ENCODE measurements around the gene SAG. TPM values are rescaled to one million over a fixed set of nuclear protein-coding genes. Genes with fewer than 3 reads are reported as not detected.

The SAG gene
- total and polyA plus RNA-seq, 3 donors from 2014 or later, result 5.1 to 25.6 (median 10.2) TPM

- Histone ChIP-seq H3K27me3 (no peaks in the 10 kb centered on the region), H3K4me3 (no peak overlapping the region), H3K4me1 (peaks cover 21% of the 10 kb centered on the region), H3K9me3 (no peaks in the 10 kb centered on the region), H3K27ac (peak overlapping the region in 1 of 2 donors; percentile 19), H3K36me3 (ENCODE audit: low read depth, missing control alignments) (no peaks in the 10 kb centered on the region)
- WGBS, 2 donors, result 82 to 95% methylated on average over 13 of the region's 13 CpGs
- TF ChIP-seq POLR2A (IDR thresholded peaks at IDR 0.05), result no peak
- TF ChIP-seq, protein P1, sequence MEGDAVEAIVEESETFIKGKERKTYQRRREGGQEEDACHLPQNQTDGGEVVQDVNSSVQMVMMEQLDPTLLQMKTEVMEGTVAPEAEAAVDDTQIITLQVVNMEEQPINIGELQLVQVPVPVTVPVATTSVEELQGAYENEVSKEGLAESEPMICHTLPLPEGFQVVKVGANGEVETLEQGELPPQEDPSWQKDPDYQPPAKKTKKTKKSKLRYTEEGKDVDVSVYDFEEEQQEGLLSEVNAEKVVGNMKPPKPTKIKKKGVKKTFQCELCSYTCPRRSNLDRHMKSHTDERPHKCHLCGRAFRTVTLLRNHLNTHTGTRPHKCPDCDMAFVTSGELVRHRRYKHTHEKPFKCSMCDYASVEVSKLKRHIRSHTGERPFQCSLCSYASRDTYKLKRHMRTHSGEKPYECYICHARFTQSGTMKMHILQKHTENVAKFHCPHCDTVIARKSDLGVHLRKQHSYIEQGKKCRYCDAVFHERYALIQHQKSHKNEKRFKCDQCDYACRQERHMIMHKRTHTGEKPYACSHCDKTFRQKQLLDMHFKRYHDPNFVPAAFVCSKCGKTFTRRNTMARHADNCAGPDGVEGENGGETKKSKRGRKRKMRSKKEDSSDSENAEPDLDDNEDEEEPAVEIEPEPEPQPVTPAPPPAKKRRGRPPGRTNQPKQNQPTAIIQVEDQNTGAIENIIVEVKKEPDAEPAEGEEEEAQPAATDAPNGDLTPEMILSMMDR (IDR thresholded peaks at IDR 0.05), result no peak
- DNase-seq, result no peak
- intact Hi-C loops (cut with DNase I; ENCODE audit: low total_unique reads), result no loop called here
Observed at GRCh38 chr2:233386382-233387041, 78.9 kb downstream of the SAG start.

GRCh38 chr2:233387225-233387624, 79.6 kb downstream of the SAG start:
- no peaks in the 10 kb centered on the region for H3K36me3 ChIP-seq (ENCODE audit: low read depth, missing control alignments)
- peak overlapping the region; percentile 19 to 73 for H3K27ac ChIP-seq
- DNase-seq, result no peak
- H3K9me3 ChIP-seq, result no peaks in the 10 kb centered on the region
- no peak overlapping the region for H3K4me3 ChIP-seq
- 75 to 82% methylated on average over 13 of the region's 13 CpGs for WGBS, 2 donors
- H3K4me1 ChIP-seq, result peaks cover 21% of the 10 kb centered on the region
- no peak for TF ChIP-seq POLR2A (IDR thresholded peaks at IDR 0.05)
- TF ChIP-seq, protein P1 (IDR thresholded peaks at IDR 0.05), result no peak
- intact Hi-C loops (cut with DNase I; ENCODE audit: low total_unique reads), result no loop called here
- no peaks in the 10 kb centered on the region for H3K27me3 ChIP-seq

GRCh38 chr2:233387667-233388528, 80.3 kb downstream of the SAG start:
- peaks cover 21% of the 10 kb centered on the region for H3K4me1 ChIP-seq
- 30 to 37% methylated on average over 23 to 25 of the region's 25 CpGs for WGBS, 2 donors
- no peak overlapping the region for H3K4me3 ChIP-seq
- intact Hi-C loops (cut with DNase I; ENCODE audit: low total_unique reads), result no loop called here
- peak overlapping the region; percentile 19 to 73 for H3K27ac ChIP-seq
- H3K9me3 ChIP-seq, result no peaks in the 10 kb centered on the region
- TF ChIP-seq, protein P1 (IDR thresholded peaks at IDR 0.05), result no peak
- no peak for TF ChIP-seq POLR2A (IDR thresholded peaks at IDR 0.05)
- DNase-seq, result peak; percentile 90
- H3K27me3 ChIP-seq, result no peaks in the 10 kb centered on the region
- H3K36me3 ChIP-seq (ENCODE audit: low read depth, missing control alignments), result no peaks in the 10 kb centered on the region

GRCh38 chr2:233389601-233390125, 82.0 kb downstream of the SAG start:
- intact Hi-C loops (cut with DNase I; ENCODE audit: low total_unique reads), result no loop called here
- H3K27ac ChIP-seq, result no peak overlapping the region
- H3K36me3 ChIP-seq (ENCODE audit: low read depth, missing control alignments), result no peaks in the 10 kb centered on the region
- DNase-seq, result no peak
- no peak overlapping the region for H3K4me3 ChIP-seq
- TF ChIP-seq, protein P1 (IDR thresholded peaks at IDR 0.05), result no peak
- no peak for TF ChIP-seq POLR2A (IDR thresholded peaks at IDR 0.05)
- peaks cover 21% of the 10 kb centered on the region for H3K4me1 ChIP-seq
- 85% methylated on average over 8 of the region's 8 CpGs for WGBS, 2 donors
- H3K9me3 ChIP-seq, result no peaks in the 10 kb centered on the region
- no peaks in the 10 kb centered on the region for H3K27me3 ChIP-seq

Measured in testis (tissue), 3 donors.